ENCODE results near the gene ERICH6B. TPM values are rescaled to one million over a fixed set of nuclear protein-coding genes. Genes with fewer than 3 reads are reported as not detected.

The ERICH6B gene
- total RNA-seq, 2 donors from 2014 or later: not detected

DNA sequence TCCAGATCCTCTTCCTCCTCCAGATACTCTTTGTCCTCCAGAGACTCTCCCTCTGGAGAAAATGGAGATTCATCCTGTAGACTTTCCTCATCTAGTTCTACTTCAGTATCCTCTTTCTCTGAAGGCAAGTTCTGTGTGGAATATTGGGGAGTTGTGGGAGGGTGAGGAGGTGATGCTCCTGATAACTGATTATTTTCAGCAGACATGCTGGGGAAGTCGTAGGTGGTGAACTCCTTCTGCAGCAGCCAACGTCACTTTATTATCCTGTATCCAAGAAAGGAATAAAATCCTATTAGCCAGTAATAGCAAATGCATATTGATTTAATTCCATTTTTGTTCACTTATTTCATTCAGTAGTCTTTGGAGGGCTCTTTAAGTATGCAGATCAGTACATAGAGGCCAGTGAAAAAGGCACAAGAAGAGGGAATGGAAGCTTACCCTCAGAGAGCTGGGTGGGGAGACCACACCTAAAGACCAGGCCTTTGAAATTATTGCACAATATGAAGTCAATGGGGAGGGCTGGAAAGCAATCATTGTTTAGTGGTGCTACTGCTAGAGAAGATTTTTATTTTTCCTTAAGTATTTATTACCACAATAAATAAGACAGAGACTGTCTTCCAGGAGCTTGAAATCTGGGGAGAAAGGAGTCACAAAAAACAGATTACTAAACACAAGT is 18.6 kb downstream of the ERICH6B start:
- no peaks in the 10 kb centered on the region for H3K27me3 ChIP-seq (replicated peaks; ENCODE audit: insufficient read depth)
- ATAC-seq (ENCODE audit: insufficient number of reproducible peaks, low FRiP score, low read depth) (no peak), DNase-seq (ENCODE audit: low spot score) (no peak)
- H3K9me3 ChIP-seq: no peaks in the 10 kb centered on the region
- no peak overlapping the region for H3K27ac ChIP-seq
- H3K36me3 ChIP-seq: no peaks in the 10 kb centered on the region
- no peak overlapping the region for H3K4me3 ChIP-seq
- no peaks in the 10 kb centered on the region for H3K4me1 ChIP-seq (ENCODE audit: control insufficient read depth in 1 of 2, low read depth in 2 of 2)
- TF ChIP-seq, protein P1, sequence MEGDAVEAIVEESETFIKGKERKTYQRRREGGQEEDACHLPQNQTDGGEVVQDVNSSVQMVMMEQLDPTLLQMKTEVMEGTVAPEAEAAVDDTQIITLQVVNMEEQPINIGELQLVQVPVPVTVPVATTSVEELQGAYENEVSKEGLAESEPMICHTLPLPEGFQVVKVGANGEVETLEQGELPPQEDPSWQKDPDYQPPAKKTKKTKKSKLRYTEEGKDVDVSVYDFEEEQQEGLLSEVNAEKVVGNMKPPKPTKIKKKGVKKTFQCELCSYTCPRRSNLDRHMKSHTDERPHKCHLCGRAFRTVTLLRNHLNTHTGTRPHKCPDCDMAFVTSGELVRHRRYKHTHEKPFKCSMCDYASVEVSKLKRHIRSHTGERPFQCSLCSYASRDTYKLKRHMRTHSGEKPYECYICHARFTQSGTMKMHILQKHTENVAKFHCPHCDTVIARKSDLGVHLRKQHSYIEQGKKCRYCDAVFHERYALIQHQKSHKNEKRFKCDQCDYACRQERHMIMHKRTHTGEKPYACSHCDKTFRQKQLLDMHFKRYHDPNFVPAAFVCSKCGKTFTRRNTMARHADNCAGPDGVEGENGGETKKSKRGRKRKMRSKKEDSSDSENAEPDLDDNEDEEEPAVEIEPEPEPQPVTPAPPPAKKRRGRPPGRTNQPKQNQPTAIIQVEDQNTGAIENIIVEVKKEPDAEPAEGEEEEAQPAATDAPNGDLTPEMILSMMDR (IDR thresholded peaks at IDR 0.05): no peak

DNA sequence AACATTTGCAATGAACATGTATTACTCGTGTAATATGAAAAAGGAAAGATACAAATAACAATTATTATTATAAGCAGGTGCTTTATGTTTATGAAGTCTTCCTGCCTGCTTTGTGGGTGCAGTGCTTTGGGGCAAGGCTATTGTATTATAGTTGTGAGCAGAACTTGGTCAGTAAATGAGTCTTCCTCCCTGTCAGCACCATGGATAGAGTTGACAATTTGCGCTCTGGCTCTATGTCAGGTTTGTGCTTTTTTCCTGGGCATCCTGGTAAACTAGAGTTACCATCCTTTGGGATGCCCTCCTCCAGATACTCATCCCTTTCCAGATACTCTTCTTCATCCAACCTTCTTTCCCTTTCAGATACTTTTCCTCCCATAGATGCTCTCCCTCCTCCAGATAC is 19.6 kb downstream of the ERICH6B start:
- Histone ChIP-seq H3K4me1 (ENCODE audit: control insufficient read depth in 1 of 2, low read depth in 2 of 2) (no peaks in the 10 kb centered on the region), H3K27me3 (replicated peaks; ENCODE audit: insufficient read depth) (no peaks in the 10 kb centered on the region), H3K9me3 (no peaks in the 10 kb centered on the region), H3K4me3 (no peak overlapping the region), H3K36me3 (no peaks in the 10 kb centered on the region), H3K27ac (no peak overlapping the region)
- no peak for DNase-seq (ENCODE audit: low spot score)
- TF ChIP-seq, protein P1 (IDR thresholded peaks at IDR 0.05): no peak
- ATAC-seq (ENCODE audit: insufficient number of reproducible peaks, low FRiP score, low read depth): no peak

DNA sequence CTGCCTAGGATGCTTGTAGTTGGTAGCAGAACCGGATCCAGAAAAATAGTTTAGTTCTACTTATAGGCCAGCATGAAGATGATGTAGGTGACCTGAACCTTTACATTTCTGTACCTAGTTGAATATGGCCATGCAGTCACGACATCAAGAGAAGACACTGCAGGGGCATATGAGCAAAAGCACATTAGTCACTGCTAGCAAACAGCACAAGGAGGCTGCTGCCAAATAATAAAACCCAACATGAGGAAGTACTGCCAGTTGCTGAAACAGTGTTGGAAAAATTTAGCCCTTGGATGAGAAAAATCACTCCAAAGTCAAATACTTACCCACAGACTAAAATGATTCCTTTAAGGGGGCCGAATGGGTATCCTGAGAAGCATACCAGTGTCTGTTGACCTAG is 20.8 kb downstream of the ERICH6B start:
- H3K9me3 ChIP-seq: no peaks in the 10 kb centered on the region
- no peaks in the 10 kb centered on the region for H3K36me3 ChIP-seq
- H3K27ac ChIP-seq: no peak overlapping the region
- H3K27me3 ChIP-seq (replicated peaks; ENCODE audit: insufficient read depth): no peaks in the 10 kb centered on the region
- H3K4me3 ChIP-seq: no peak overlapping the region
- ATAC-seq (ENCODE audit: insufficient number of reproducible peaks, low FRiP score, low read depth) (no peak), DNase-seq (ENCODE audit: low spot score) (no peak)
- TF ChIP-seq, protein P1 (IDR thresholded peaks at IDR 0.05): no peak
- H3K4me1 ChIP-seq (ENCODE audit: control insufficient read depth in 1 of 2, low read depth in 2 of 2): no peaks in the 10 kb centered on the region

DNA sequence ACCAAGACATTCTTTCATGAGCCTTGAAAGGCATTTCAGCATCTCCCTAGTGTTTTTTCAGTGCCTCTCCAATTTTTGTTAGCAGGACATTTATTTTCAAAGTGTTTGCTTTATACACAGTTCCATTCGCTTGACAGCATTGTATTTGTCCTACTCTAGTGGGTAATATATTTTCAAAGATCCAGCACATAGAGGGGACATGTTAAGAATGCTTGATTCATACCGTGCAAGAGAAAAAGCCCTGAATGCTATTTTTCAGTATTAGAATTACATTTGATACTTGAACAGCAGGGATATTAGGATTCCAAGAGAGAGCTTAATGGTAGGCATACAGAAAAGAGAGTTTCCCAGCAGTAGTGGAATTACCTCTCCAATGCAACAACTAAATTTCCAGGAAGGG is 21.3 kb downstream of the ERICH6B start:
- Histone ChIP-seq H3K4me3 (no peak overlapping the region), H3K9me3 (no peaks in the 10 kb centered on the region), H3K36me3 (no peaks in the 10 kb centered on the region), H3K4me1 (ENCODE audit: control insufficient read depth in 1 of 2, low read depth in 2 of 2) (no peaks in the 10 kb centered on the region), H3K27me3 (replicated peaks; ENCODE audit: insufficient read depth) (no peaks in the 10 kb centered on the region), H3K27ac (no peak overlapping the region)
- no peak for DNase-seq (ENCODE audit: low spot score)
- no peak for ATAC-seq (ENCODE audit: insufficient number of reproducible peaks, low FRiP score, low read depth)
- TF ChIP-seq, protein P1 (IDR thresholded peaks at IDR 0.05): no peak

DNA sequence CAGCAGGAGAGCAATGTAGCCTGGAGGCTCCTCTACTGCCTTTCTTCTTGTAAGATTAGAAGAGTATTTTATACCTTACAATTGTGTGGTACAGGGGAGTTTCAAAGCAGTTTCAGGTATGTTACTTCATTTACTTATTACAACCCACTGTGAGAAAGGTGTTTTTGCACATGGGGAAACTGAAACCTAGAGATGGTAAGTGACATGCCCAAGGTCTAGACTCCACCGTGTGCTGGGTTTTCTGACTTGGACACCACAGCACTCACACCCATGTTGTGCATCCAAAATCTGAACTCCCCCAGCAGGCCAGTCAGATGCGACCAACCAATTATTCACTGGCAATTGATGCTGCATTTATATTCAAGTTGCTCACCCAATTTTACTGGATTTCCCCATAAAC is 22.8 kb downstream of the ERICH6B start:
- no peaks in the 10 kb centered on the region for H3K9me3 ChIP-seq
- no peak for ATAC-seq (ENCODE audit: insufficient number of reproducible peaks, low FRiP score, low read depth)

More for the DNA sequence above, 22.8 kb downstream of the ERICH6B start:
- DNase-seq (ENCODE audit: low spot score): no peak
- TF ChIP-seq, protein P1 (IDR thresholded peaks at IDR 0.05): no peak
- Histone ChIP-seq H3K4me1 (ENCODE audit: control insufficient read depth in 1 of 2, low read depth in 2 of 2) (no peaks in the 10 kb centered on the region), H3K27me3 (replicated peaks; ENCODE audit: insufficient read depth) (no peaks in the 10 kb centered on the region), H3K27ac (no peak overlapping the region), H3K4me3 (no peak overlapping the region), H3K36me3 (no peaks in the 10 kb centered on the region)
